Endothelial cell of umbilical vein (primary cell): ENCODE measurements around the gene HMGB3. TPM values are rescaled to one million over a fixed set of nuclear protein-coding genes. Genes with fewer than 3 reads are reported as not detected.

Source experiments
- BruUV-seq: library from RNA; stranded (reverse); fragments of 400-500 nt; replicated peaks from 2 replicates; lab custom pipeline; 2021; lab: Mats Ljungman, UMichigan
- CTCF ChIA-PET: fragments of 300-600, 350-600 bp; sonication (Branson Sonifier 250); formaldehyde crosslinking; loops from one replicate; lab custom pipeline; 2021; ENCODE audit warnings: antibody characterized with exemption, inconsistent platforms; lab: Charles Lee
- POLR2A ChIA-PET: fragments of 300-600, 350-600 bp; sonication (Branson Sonifier 250); formaldehyde crosslinking; loops from one replicate; lab custom pipeline; 2021; ENCODE audit warnings: antibody characterized with exemption, inconsistent platforms; lab: Charles Lee
- DNase-seq: peaks from one replicate; pipeline ENCODE4 v3.0.0-alpha.2; 2011; ENCODE audit warnings: low read depth, low spot score
- FAIRE-seq: peaks from 2 replicates; lab custom pipeline; 2011; peaks lifted over from hg19 to GRCh38; lab: Jason Lieb, UNC
- H2AFZ ChIP-seq: 2 replicates; pipeline ENCODE4 v1.6.0; 2012; ENCODE audit warnings: low read depth, low read length, control low read depth, inconsistent platforms
- H3K27ac ChIP-seq: 2 replicates; pipeline ENCODE4 v1.5.1; 2011; ENCODE audit warnings: low read depth, mild to moderate bottlenecking, control low read depth, low read length, moderate library complexity; ENCODE audit not compliant: insufficient read depth
- H3K27me3 ChIP-seq, 2 experiments: 2 replicates each; pipeline versions ENCODE4 v1.6.0 to v1.6.1; 2011; ENCODE audit warnings: low read length in 2 of 2, mixed read lengths in 1 of 2; ENCODE audit not compliant: control insufficient read depth in 2 of 2, insufficient read depth in 2 of 2
- H3K36me3 ChIP-seq, 2 experiments: 2 replicates in 1 of 2; 3 replicates in 1 of 2; pipeline ENCODE4 v1.5.1; 2011; ENCODE audit warnings: low read length in 2 of 2, mild to moderate bottlenecking in 1 of 2, moderate library complexity in 1 of 2; ENCODE audit not compliant: control insufficient read depth in 2 of 2, insufficient read depth in 2 of 2; ENCODE audit errors: extremely low read depth in 1 of 2
- H3K4me1 ChIP-seq: 3 replicates; pipeline ENCODE4 v1.5.1; 2011; ENCODE audit warnings: mild to moderate bottlenecking, low read length; ENCODE audit not compliant: control insufficient read depth, insufficient read depth; ENCODE audit errors: extremely low read depth
- H3K4me2 ChIP-seq: 2 replicates; pipeline ENCODE4 v1.6.1; 2011; ENCODE audit warnings: low read length, control low read depth, mixed read lengths; ENCODE audit not compliant: insufficient read depth
- H3K4me3 ChIP-seq, 3 experiments: fragments of 200-600 bp in 1 of 3; sonication (generic), shearing (Covaris generic) in 1 of 3; replicated peaks in 1 of 3; 2 replicates each; pipeline ENCODE4 v1.5.1; 2011 to 2016; ENCODE audit warnings: control low read depth in 3 of 3, low read length in 3 of 3, mild to moderate bottlenecking in 2 of 3, inconsistent platforms in 1 of 3, low read depth in 1 of 3, moderate library complexity in 1 of 3; ENCODE audit not compliant: insufficient read depth in 1 of 3
- H3K79me2 ChIP-seq: 2 replicates; pipeline ENCODE4 v1.6.0; 2012; ENCODE audit warnings: low read length, inconsistent platforms; ENCODE audit not compliant: control insufficient read depth, insufficient read depth
- H3K9ac ChIP-seq: replicated peaks from 2 replicates; pipeline ENCODE3; 2011; ENCODE audit warnings: low read length, control low read depth; ENCODE audit not compliant: insufficient read depth; ENCODE audit errors: extremely low read depth
- H3K9me1 ChIP-seq: replicated peaks from 3 replicates; pipeline ENCODE4 v1.6.0; 2011; ENCODE audit warnings: mild to moderate bottlenecking, low read length; ENCODE audit not compliant: control insufficient read depth, insufficient read depth; ENCODE audit errors: extremely low read depth
- H3K9me3 ChIP-seq: replicated peaks from 2 replicates; pipeline ENCODE4 v1.5.1; 2012; ENCODE audit warnings: low read length, inconsistent platforms; ENCODE audit not compliant: control insufficient read depth, insufficient read depth
- H4K20me1 ChIP-seq: replicated peaks from 2 replicates; pipeline ENCODE3; 2011; ENCODE audit warnings: mild to moderate bottlenecking, low read length; ENCODE audit not compliant: control insufficient read depth, insufficient read depth; ENCODE audit errors: extremely low read depth
- CTCF ChIP-seq, 2 donors: IDR thresholded peaks; 1 replicate in 1 of 2; 2 replicates in 1 of 2; pipeline ENCODE4 v1.5.1; 2011; ENCODE audit warnings: low read length in 2 of 2, mild to moderate bottlenecking in 2 of 2, moderate library complexity in 2 of 2, control low read depth in 1 of 2, inconsistent platforms in 1 of 2, low read depth in 1 of 2; ENCODE audit not compliant: insufficient read depth in 1 of 2; ENCODE audit errors: extremely low read depth in 1 of 2
- EZH2 ChIP-seq: IDR thresholded peaks from 2 replicates; pipeline ENCODE4 v1.6.1; 2012; ENCODE audit warnings: borderline replicate concordance, low read depth, mild to moderate bottlenecking, moderate library complexity, low read length, inconsistent platforms; ENCODE audit not compliant: severe bottlenecking
- MAX ChIP-seq: IDR thresholded peaks from 2 replicates; pipeline ENCODE4 v1.6.1; 2011; ENCODE audit not compliant: insufficient read depth, insufficient read length
- MYC ChIP-seq: IDR thresholded peaks from one replicate; pipeline ENCODE4 v1.6.1; 2011; ENCODE audit warnings: mild to moderate bottlenecking, low read depth, low read length
- POLR2AphosphoS5 ChIP-seq: IDR thresholded peaks from 2 replicates; pipeline ENCODE4 v1.6.1; 2012; ENCODE audit warnings: low read depth, mild to moderate bottlenecking, control low read depth, low read length, moderate library complexity; ENCODE audit not compliant: insufficient read depth
- dilution Hi-C: fragments of 300-500 bp; cut with MboI; formaldehyde crosslinking; loops from one replicate; pipeline ENCODE4 v1.15.0; 2019; ENCODE audit warnings: low sequenced_read_pairs; ENCODE audit not compliant: extremely low pct_ligation_motif_present
- intact Hi-C: fragments of 100-400 bp; cut with micrococcal nuclease; formaldehyde crosslinking; loops from one replicate; pipeline ENCODE4 v1.10.0; 2022
- polyA plus RNA-seq, 4 experiments: library from polyadenylated mRNA; depleted of rRNA in 3 of 4; stranded (reverse) in 3 of 4; unstranded in 1 of 4; fragments of >200 nt; gene quantifications; 2 replicates each; pipeline versions ENCODE4 v1.2.1 to v1.2.3, GENCODE V29; 2011 to 2012; ENCODE audit warnings: missing spikeins in 1 of 4
- total RNA-seq: library from RNA; stranded (reverse); gene quantifications from 2 replicates; pipeline ENCODE4 v1.2.3, GENCODE V29; 2021

The HMGB3 gene
- total and polyA plus RNA-seq, 2 donors (not counting 3 experiments of a cell fraction or from before 2014, with no cell fraction given): 13.7 to 124 TPM

DNA sequence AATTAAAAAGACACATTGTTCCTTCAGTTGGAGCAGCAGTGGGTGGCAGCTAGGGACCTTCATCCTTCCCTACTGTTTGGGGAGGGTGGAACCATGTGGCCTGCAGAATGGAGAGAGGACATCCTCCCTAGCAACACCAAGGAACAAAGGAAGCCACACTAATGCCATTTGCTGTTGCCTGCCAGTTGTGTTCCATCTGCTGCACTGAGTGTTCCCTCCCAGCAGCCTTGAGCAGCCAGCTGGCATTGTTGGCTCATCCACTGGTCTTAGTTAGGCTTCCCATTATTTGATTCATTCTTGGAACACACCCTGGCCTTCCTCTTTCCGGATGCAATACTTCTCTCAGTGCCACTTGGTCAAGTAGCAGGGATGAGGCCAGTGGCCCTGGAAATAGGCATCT is 25.0 kb upstream of the HMGB3 start:
- H2AFZ ChIP-seq: no peak overlapping the region
- H3K36me3 ChIP-seq: no peaks in the 10 kb centered on the region
- H3K79me2 ChIP-seq: no peaks in the 10 kb centered on the region
- no peaks in the 10 kb centered on the region for H3K9me1 ChIP-seq
- no peak for TF ChIP-seq POLR2AphosphoS5
- no peak for TF ChIP-seq CTCF (IDR thresholded peaks at IDR 0.05; ENCODE audit: extremely low read depth in 1 of 2, insufficient read depth in 1 of 2, low read depth in 1 of 2, low read length in 2 of 2)
- no peak for TF ChIP-seq MYC
- H3K4me2 ChIP-seq: no peak overlapping the region
- no peak overlapping the region for H3K4me3 ChIP-seq
- H4K20me1 ChIP-seq: no peaks in the 10 kb centered on the region
- FAIRE-seq (no peak), DNase-seq (no peak)
- BruUV-seq: no TSS peak
- no peak overlapping the region for H3K9ac ChIP-seq
- no peaks in the 10 kb centered on the region for H3K27me3 ChIP-seq
- ChIA-PET CTCF (no interaction called here), POLR2A (no interaction called here)
- intact Hi-C loops: no loop called here
- H3K27ac ChIP-seq: no peak overlapping the region
- dilution Hi-C loops: no loop called here
- H3K4me1 ChIP-seq: no peaks in the 10 kb centered on the region
- no peaks in the 10 kb centered on the region for H3K9me3 ChIP-seq

GRCh38 chrX:150959557-150959956 is 23.6 kb upstream of the HMGB3 start:
- TF ChIP-seq CTCF (IDR thresholded peaks at IDR 0.05; ENCODE audit: extremely low read depth in 1 of 2, insufficient read depth in 1 of 2, low read depth in 1 of 2, low read length in 2 of 2): no peak
- no peak for TF ChIP-seq MAX
- no peak for TF ChIP-seq EZH2
- no peaks in the 10 kb centered on the region for H3K4me1 ChIP-seq
- no peak overlapping the region for H2AFZ ChIP-seq
- DNase-seq: no peak
- H3K4me3 ChIP-seq: no peak overlapping the region
- H3K36me3 ChIP-seq: no peaks in the 10 kb centered on the region
- ChIA-PET POLR2A (no interaction called here), CTCF (no interaction called here)
- H3K9me1 ChIP-seq: no peaks in the 10 kb centered on the region
- H3K4me2 ChIP-seq: no peak overlapping the region
- H3K9ac ChIP-seq: no peak overlapping the region
- intact Hi-C loops: no loop called here
- no peaks in the 10 kb centered on the region for H3K79me2 ChIP-seq
- dilution Hi-C loops: no loop called here
- no TSS peak for BruUV-seq
- H3K9me3 ChIP-seq: no peaks in the 10 kb centered on the region
- no peaks in the 10 kb centered on the region for H3K27me3 ChIP-seq
- no peak for FAIRE-seq
- no peaks in the 10 kb centered on the region for H4K20me1 ChIP-seq
- no peak overlapping the region for H3K27ac ChIP-seq
